Effector memory CD8-positive, alpha-beta T cell (primary cell): ENCODE data around the gene WDTC1.

Experiments
- ATAC-seq: fragments of 150-1000 bp; cut with Tn5 transposase; replicated peaks from 2 replicates; pipeline ENCODE4 v1.10.0; 2021; ENCODE audit warnings: mild to moderate bottlenecking, moderate library complexity
- DNase-seq, 3 experiments: peaks; one replicate each; pipeline ENCODE4 v3.0.0; 2021
- H3K27ac Mint-ChIP-seq, 2 donors: one replicate each; pipeline ENCODE4 v1.8.0; 2022; ENCODE audit warnings: mild to moderate bottlenecking in 2 of 2, mixed read lengths in 2 of 2, moderate library complexity in 2 of 2
- H3K27me3 Mint-ChIP-seq, 2 donors: one replicate each; pipeline ENCODE4 v1.8.0; 2022; ENCODE audit warnings: mixed read lengths in 2 of 2
- H3K36me3 Mint-ChIP-seq: one replicate; pipeline ENCODE4 v1.8.0; 2022; ENCODE audit warnings: mild to moderate bottlenecking, moderate library complexity, mixed read lengths; ENCODE audit not compliant: insufficient read depth
- H3K4me1 Mint-ChIP-seq, 2 donors: one replicate each; pipeline ENCODE4 v1.8.0; 2022; ENCODE audit warnings: low read depth in 2 of 2, mixed read lengths in 2 of 2
- H3K4me3 Mint-ChIP-seq, 2 donors: one replicate each; pipeline ENCODE4 v1.8.0; 2022; ENCODE audit warnings: mild to moderate bottlenecking in 2 of 2, mixed read lengths in 2 of 2, moderate library complexity in 2 of 2
- H3K9me3 Mint-ChIP-seq, 2 donors: one replicate each; pipeline ENCODE4 v1.8.0; 2022; ENCODE audit warnings: mixed read lengths in 2 of 2

Gene WDTC1

DNA sequence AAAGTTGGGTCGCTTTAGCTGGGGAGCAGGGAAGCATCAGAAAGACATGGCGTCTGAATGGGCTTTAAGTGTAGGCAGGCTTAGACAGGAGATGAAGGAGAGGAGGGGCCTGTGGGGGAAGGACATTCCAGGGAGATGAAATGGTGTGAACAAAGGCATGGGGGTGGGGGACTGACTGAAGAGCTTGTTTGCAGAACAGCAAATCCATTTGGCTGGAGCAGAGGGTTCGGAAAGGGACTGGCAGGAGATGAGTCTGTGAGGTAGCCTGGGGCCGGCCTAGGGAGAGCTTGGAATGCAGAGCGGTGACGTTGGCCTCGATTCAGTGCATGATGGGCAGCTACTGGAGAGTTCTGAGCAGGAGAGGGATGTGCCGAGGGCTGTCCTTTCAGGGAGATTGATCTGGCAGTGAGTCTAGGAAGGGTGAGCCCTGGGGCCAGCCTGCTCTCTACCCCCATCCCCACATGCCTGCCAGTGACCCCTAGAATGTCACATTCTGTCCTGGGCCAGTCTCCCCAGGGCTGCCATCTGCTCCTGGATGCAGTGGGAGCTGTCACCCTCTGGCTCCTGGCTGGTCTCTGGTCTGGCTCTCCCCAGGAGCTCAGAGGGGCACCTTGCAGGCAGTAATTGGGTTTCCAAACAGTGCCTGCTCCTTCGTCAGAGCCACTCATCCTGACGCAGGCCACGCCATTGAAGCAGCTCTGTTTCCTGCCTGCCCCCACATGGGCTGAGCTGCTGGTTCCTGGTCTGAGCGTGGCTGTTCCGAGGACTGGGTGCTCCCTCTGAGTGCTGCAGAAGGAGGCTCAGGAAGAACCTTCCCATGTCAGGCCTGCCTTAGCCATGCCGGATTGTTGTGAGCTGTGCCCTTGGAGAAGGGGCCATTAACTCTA lies 65.2 kb downstream of the WDTC1 start:
- H3K27ac Mint-ChIP-seq, result no peak overlapping the region

DNA sequence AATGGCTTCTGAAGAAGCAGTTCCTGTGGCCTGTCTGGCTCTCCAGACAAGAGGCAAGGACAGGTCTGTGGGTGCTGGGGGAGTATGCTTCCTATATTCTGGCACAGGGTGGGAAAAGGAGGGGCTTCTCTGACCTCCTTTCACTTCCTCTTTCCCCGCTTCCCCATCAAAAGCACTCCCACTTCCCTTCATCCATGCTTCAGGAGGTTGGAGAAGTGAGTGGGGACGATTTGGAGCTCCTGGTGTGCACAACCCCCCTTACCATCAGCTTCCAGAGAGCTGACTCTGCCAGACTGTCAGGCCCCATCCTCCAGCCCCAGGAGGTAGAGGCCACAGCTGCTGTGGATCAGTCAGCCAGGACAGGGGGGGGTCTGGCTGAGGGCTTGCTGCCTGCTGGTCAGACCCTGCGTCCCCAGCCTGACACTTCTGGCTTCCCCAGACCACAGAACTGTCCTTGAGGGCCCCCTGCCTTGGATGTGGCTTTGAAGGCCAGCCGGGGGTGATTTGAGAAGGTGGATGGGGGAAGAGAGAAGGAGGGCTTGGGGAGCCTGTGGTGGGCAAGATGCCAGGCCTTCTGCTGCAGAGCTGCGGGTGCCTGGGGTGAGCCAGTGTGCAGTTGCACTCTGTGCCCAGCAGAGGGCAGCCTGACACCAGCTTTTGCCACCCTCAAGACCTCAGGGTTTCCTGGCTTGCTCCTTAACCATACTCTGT lies 66.1 kb downstream of the WDTC1 start:
- H3K4me1 Mint-ChIP-seq, result peaks cover 3 to 4% of the 10 kb centered on the region in 2 donors
- no peak overlapping the region for H3K27ac Mint-ChIP-seq
- no peaks in the 10 kb centered on the region for H3K9me3 Mint-ChIP-seq
- ATAC-seq (peak; percentile 96), DNase-seq (peak; percentile 70 to 78 (median 77))
- peaks cover 40% of the 10 kb centered on the region for H3K36me3 Mint-ChIP-seq
- H3K27me3 Mint-ChIP-seq, result no peaks in the 10 kb centered on the region
- H3K4me3 Mint-ChIP-seq, result no peak overlapping the region

More for the DNA sequence above, 65.2 kb downstream of the WDTC1 start:
- Mint-ChIP-seq H3K9me3 (no peaks in the 10 kb centered on the region), H3K27me3 (no peaks in the 10 kb centered on the region), H3K36me3 (peaks cover 40% of the 10 kb centered on the region), H3K4me1 (peaks cover 3 to 4% of the 10 kb centered on the region in 2 donors), H3K4me3 (no peak overlapping the region)
- no peak for ATAC-seq
- DNase-seq, result no peak

DNA sequence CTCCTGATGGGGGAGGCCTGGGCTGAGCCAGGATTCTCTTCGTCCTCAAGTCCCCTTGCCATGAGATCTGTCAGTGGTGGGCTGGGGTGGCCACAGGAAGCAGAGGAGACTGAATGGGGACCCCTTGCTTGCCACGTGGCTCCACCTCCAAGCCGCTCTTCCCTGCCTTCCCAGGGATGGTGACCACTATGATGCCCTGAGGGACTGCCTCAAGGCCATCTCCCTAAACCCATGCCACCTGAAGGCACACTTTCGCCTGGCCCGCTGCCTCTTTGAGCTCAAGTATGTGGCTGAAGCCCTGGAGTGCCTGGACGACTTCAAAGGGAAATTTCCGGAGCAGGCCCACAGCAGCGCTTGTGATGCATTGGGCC lies 66.6 kb downstream of the WDTC1 start:
- H3K9me3 Mint-ChIP-seq, result no peaks in the 10 kb centered on the region
- no peaks in the 10 kb centered on the region for H3K27me3 Mint-ChIP-seq
- H3K4me3 Mint-ChIP-seq, result no peak overlapping the region
- peaks cover 40% of the 10 kb centered on the region for H3K36me3 Mint-ChIP-seq
- no peak overlapping the region for H3K27ac Mint-ChIP-seq
- ATAC-seq (no peak), DNase-seq (no peak)
- H3K4me1 Mint-ChIP-seq, result peaks cover 3 to 4% of the 10 kb centered on the region in 2 donors

DNA sequence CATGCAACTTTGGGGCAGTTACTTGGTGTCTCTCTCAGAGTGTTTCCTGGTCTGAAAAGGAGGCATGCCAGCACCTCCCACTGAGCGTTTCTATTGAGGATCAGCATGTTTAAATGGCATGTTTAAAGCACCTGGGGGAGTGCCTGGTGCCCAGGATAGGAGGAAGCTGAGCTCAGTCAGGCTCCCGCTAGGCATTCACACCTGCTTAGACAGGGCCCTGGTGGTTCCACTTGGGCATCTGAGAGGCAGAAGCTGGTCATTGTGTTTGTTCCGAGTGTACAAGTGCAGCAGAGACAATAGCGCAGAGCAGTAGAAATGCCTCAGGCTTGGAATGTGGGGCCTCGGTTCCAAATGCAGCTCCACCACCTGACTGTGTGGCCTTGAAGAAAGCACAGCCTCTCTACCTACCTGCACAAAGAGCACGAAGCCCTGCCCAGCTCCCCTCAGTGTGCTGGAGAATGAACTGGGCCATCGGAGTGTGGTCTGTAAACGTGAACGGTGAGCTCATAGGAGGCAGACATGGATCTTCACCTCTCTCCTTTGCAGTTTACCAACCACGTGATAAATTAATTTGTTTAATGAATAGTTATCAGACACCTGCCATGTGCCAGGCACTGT lies 67.3 kb downstream of the WDTC1 start:
- H3K9me3 Mint-ChIP-seq, result no peaks in the 10 kb centered on the region

DNA sequence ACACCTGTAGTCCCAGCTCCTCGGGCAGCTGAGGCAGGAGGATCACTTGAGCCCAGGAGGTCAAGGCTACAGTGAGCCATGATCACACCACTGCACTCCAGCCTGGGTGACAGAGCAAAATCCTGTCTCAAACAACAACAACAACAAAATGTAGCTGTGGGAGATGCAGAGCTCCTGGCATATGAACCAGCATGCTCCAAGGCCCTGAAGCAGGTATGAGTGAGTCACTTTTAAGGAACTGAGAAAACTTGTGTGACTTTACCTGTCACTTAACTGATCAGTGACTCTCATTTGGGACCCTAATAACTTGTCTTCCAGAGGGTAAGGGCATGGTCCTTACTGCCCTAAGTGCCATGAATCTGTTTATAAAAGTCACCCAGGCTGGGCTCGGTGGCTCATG lies 68.2 kb downstream of the WDTC1 start:
- H3K27ac Mint-ChIP-seq, result no peak overlapping the region
- no peaks in the 10 kb centered on the region for H3K9me3 Mint-ChIP-seq
- ATAC-seq (no peak), DNase-seq (no peak)
- peaks cover 2 to 4% of the 10 kb centered on the region in 2 donors for H3K4me1 Mint-ChIP-seq
- H3K36me3 Mint-ChIP-seq, result peaks cover 29% of the 10 kb centered on the region
- no peak overlapping the region for H3K4me3 Mint-ChIP-seq
- no peaks in the 10 kb centered on the region for H3K27me3 Mint-ChIP-seq

More for the DNA sequence above, 67.3 kb downstream of the WDTC1 start:
- ATAC-seq, result no peak
- DNase-seq, result no peak
- H3K4me3 Mint-ChIP-seq, result no peak overlapping the region
- H3K36me3 Mint-ChIP-seq, result peaks cover 39% of the 10 kb centered on the region
- no peak overlapping the region for H3K27ac Mint-ChIP-seq
- no peaks in the 10 kb centered on the region for H3K27me3 Mint-ChIP-seq
- peaks cover 2 to 4% of the 10 kb centered on the region in 2 donors for H3K4me1 Mint-ChIP-seq

DNA sequence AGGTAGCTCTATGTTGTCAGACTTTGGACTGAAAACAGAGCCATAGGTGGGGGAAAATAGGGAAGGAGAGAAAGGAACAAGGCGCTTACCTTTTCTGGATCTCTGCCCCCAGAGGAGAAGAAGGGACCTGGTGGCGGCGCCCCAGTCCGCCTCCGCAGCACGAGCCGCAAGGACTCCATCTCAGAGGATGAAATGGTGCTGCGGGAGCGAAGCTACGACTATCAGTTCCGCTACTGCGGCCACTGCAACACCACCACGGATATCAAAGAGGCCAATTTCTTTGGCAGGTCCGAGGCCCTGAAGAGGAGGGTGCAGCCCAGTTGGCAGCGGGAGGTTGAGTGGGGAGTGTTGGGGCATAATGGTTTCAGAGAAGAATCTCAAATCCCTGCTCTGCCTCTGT lies 69.1 kb downstream of the WDTC1 start:
- H3K27me3 Mint-ChIP-seq, result no peaks in the 10 kb centered on the region
- H3K4me1 Mint-ChIP-seq, result peaks cover 2 to 4% of the 10 kb centered on the region in 2 donors
- peaks cover 24% of the 10 kb centered on the region for H3K36me3 Mint-ChIP-seq
- H3K27ac Mint-ChIP-seq, result no peak overlapping the region
- H3K9me3 Mint-ChIP-seq, result no peaks in the 10 kb centered on the region
- H3K4me3 Mint-ChIP-seq, result no peak overlapping the region
- ATAC-seq (no peak), DNase-seq (no peak)

DNA sequence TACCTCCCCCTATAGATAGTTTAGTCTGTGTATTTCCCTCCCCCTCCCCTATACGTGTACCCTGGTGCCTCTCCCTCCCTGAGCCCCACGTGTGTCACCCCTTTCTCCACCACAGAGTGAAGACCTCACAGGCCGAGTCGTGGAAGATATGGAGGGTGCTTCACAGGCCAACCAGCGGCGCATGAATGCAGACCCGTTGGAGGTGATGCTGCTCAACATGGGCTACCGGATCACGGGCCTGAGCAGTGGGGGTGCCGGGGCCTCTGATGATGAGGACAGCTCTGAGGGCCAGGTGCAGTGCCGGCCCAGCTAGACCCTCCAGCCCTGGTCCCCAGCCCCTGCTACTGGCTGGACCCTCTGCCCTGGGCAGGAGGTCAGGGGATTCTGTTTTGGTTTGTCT lies 71.6 kb downstream of the WDTC1 start:
- no peak overlapping the region for H3K27ac Mint-ChIP-seq
- H3K4me3 Mint-ChIP-seq, result no peak overlapping the region
- no peaks in the 10 kb centered on the region for H3K9me3 Mint-ChIP-seq
- ATAC-seq (no peak), DNase-seq (no peak)
- no peaks in the 10 kb centered on the region for H3K27me3 Mint-ChIP-seq
- H3K36me3 Mint-ChIP-seq, result peaks cover 8% of the 10 kb centered on the region
- peaks cover 0 to under 1% of the 10 kb centered on the region in 2 donors for H3K4me1 Mint-ChIP-seq

DNA sequence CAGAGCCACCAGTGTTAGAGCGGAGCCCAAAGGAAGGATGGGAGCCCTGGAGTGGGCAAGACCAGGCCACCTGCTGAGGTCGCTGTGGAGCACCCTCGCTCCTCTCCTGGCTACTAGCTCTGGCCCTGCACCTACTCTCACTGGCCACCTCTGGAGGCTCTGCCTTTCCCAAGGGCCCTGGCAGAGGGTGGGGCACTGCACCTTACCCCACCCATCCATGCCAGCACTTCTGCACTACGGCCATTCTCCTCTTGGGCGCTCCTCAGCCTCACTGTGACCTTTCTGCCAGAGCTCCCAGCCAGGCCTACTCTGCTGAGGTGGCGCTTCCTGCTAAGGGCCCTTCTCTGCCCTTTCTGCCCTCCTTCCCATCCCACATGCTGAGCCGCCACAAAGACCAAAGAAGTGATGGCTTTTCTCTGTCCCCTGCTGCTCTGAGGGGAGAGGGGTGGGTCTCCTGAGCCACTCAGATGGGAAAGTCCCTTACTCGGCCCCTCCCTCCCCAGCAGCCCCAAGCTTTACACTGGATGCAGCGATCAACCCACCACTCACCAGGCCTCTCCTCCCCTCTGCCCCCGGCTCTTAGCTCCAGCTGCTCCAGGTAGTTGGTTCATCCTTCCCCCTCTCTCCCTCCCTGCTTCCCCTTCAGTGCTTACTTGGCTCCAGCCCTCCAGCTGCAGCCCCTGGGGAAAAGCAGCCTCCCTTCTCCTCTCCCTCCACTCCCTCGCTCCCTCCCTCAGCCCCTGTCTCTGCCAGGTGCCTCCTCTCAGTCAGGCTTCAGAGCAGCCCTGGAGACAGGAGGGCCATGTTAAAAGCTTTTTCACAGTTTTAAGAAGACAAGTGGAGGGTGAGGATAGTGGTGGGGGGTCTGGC lies 72.7 kb downstream of the WDTC1 start:
- DNase-seq, result no peak
- ATAC-seq, result no peak
- Mint-ChIP-seq H3K4me1 (no peaks in the 10 kb centered on the region), H3K27me3 (no peaks in the 10 kb centered on the region), H3K9me3 (no peaks in the 10 kb centered on the region), H3K4me3 (no peak overlapping the region), H3K36me3 (peaks cover 8% of the 10 kb centered on the region), H3K27ac (peak overlapping the region in 1 of 2 donors; percentile 67)

DNA sequence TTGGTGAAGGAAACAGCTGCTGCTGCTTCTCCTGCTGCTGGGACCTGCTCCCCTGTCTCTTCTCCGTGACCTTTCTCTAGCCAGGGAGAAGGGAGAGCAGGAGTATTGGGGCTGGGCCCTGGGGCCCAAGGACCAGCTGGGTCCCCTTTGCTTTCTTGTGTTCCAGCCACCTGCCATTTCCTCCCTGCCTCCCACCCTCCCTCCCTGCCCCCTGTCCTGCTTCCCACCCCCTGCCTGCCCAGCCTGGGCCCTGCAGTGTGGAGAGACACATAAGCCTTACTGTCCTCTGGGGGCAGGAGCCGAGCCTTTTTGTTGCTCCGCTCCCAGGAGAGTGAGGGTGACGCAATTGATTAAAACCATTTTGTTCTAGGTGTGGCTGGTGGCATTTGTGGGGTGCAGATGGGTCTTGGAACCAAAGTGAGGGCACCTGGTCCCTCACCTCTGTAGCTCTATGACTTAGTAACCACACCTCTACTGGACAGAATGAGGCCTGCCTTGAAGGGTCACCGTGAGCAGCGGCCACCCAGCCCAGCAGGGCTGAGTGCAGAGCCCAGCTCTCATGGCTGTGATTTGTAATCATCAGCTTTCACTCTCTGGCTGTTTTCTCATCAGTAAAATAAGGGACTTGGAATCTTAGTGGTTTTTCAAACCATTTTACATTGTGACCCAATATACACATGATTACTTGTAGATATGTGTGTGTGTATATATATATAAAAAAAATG lies 73.6 kb downstream of the WDTC1 start:
- H3K27ac Mint-ChIP-seq, result no peak overlapping the region
- no peaks in the 10 kb centered on the region for H3K27me3 Mint-ChIP-seq
- peaks cover 6% of the 10 kb centered on the region for H3K36me3 Mint-ChIP-seq
- DNase-seq (no peak), ATAC-seq (no peak)
- no peaks in the 10 kb centered on the region for H3K9me3 Mint-ChIP-seq
- no peaks in the 10 kb centered on the region for H3K4me1 Mint-ChIP-seq
- no peak overlapping the region for H3K4me3 Mint-ChIP-seq

DNA sequence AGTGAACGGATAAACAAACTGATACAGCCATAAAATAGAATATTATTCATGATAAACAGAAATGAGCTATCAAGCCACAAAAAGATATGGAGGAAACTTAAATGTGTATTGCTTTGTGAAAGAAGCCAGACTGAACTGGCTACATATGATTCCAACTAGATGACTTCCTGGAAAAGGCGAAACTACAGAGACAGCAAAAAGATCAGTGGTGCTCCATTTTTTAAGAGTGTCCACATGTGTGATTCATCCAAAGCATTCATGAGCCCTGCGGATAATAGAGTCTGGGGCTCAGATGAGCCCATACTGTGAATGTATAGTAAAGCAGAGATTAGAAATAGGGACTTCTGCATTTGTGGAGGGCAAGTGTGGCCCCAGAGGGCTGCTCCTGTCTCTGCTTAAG lies 79.7 kb downstream of the WDTC1 start:
- H3K4me3 Mint-ChIP-seq, result no peak overlapping the region
- H3K36me3 Mint-ChIP-seq, result peaks cover 3% of the 10 kb centered on the region
- H3K27ac Mint-ChIP-seq, result peak overlapping the region in 1 of 2 donors; percentile 28
- no peak for ATAC-seq
- DNase-seq, result no peak
- H3K4me1 Mint-ChIP-seq, result no peaks in the 10 kb centered on the region
- H3K27me3 Mint-ChIP-seq, result no peaks in the 10 kb centered on the region
- no peaks in the 10 kb centered on the region for H3K9me3 Mint-ChIP-seq

DNA sequence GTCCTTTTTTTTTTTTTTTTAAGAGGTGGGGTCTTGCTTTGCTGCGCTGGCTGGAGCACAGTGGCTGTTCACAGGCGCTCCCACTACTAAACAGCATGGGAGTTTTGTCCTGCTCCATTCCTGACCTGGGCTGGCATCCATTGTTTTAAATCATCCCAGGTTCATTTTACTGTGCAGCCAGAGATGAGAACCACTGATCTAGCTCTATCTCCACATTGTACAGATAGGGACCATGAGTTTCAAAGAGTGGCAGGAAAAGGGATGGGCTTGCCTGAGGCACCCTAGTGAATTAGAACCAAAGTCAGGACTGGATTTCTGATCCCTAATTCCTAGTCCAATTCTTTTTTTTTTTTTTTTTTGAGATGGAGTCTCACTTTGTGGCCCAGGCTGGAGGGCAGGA lies 80.3 kb downstream of the WDTC1 start:
- H3K9me3 Mint-ChIP-seq, result no peaks in the 10 kb centered on the region
- H3K4me3 Mint-ChIP-seq, result no peak overlapping the region
- H3K27me3 Mint-ChIP-seq, result peaks cover 3 to 4% of the 10 kb centered on the region in 2 donors
- H3K4me1 Mint-ChIP-seq, result no peaks in the 10 kb centered on the region
- H3K27ac Mint-ChIP-seq, result no peak overlapping the region
- DNase-seq (no peak), ATAC-seq (no peak)
- peaks cover 3% of the 10 kb centered on the region for H3K36me3 Mint-ChIP-seq

DNA sequence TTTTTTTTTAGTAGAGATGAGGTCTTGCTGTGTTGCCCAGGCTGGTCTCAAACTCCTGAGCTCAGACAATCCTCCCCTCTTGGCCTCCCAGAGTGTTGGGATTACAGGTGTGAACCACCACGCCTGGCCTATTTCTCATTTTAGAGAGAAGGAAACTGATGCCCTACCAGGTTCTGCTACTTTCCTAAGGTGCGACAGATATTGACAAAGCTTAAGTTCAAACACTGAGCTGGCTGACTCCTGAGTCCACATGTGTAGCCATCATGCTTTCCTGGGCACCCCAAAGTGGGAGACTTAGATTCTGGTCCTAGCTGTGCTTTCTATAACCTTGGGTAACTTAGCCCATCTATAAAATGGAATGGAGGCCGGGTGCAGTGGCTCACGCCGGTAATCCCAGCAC lies 82.4 kb downstream of the WDTC1 start:
- H3K9me3 Mint-ChIP-seq, result no peaks in the 10 kb centered on the region
- no peak overlapping the region for H3K4me3 Mint-ChIP-seq
- DNase-seq, result no peak
- no peak overlapping the region for H3K27ac Mint-ChIP-seq
- peaks cover 3% of the 10 kb centered on the region in 2 donors for H3K4me1 Mint-ChIP-seq
- no peak for ATAC-seq
- H3K36me3 Mint-ChIP-seq, result peaks cover 5% of the 10 kb centered on the region
- peaks cover 6 to 9% of the 10 kb centered on the region in 2 donors for H3K27me3 Mint-ChIP-seq
